HepG2 (cell line): ENCODE measurements around the gene KDM8. TPM values are rescaled to one million over a fixed set of nuclear protein-coding genes. Genes with fewer than 3 reads are reported as not detected.

Experiments used
- NFIB ChIP-seq: sonication (generic); formaldehyde crosslinking; IDR thresholded peaks from 2 replicates; pipeline ENCODE4 v1.9.0; 2021; ENCODE audit warnings: missing genetic modification reagents, mild to moderate bottlenecking, borderline replicate concordance
- PAWR ChIP-seq: sonication (generic); formaldehyde crosslinking; IDR thresholded peaks from 2 replicates; pipeline ENCODE4 v1.4.0; 2020; ENCODE audit warnings: missing genetic modification reagents, mild to moderate bottlenecking, borderline replicate concordance
- SALL1 ChIP-seq: sonication (generic); formaldehyde crosslinking; IDR thresholded peaks from 2 replicates; pipeline ENCODE4 v1.8.0; 2022; ENCODE audit warnings: mild to moderate bottlenecking, missing genetic modification reagents
- SAP130 ChIP-seq: IDR thresholded peaks from 2 replicates; pipeline ENCODE4 v1.6.1; 2016; ENCODE audit warnings: low read depth
- TFAP4 ChIP-seq: sonication (generic); IDR thresholded peaks from 2 replicates; pipeline ENCODE4 v1.6.1; 2016; ENCODE audit warnings: low read depth, borderline replicate concordance
- ZFP36 ChIP-seq: fragments of 150-350 bp; IDR thresholded peaks from 2 replicates; pipeline ENCODE4 v1.6.1; 2018; ENCODE audit warnings: borderline replicate concordance, low read length, low read depth; ENCODE audit not compliant: partially characterized antibody
- ZNF143 ChIP-seq: sonication (generic); formaldehyde crosslinking; IDR thresholded peaks from 2 replicates; pipeline ENCODE4 v1.4.0; 2020; ENCODE audit warnings: missing genetic modification reagents
- ZNF407 ChIP-seq: sonication (generic); formaldehyde crosslinking; IDR thresholded peaks from one replicate; pipeline ENCODE4 v1.5.1; 2020; ENCODE audit warnings: mild to moderate bottlenecking, missing genetic modification reagents; ENCODE audit errors: not compliant biosample characterization
- ZNF598 ChIP-seq: sonication (generic); formaldehyde crosslinking; IDR thresholded peaks from 2 replicates; pipeline ENCODE4 v1.5.1; 2020; ENCODE audit warnings: mild to moderate bottlenecking, missing genetic modification reagents, borderline replicate concordance
- ZNF720 ChIP-seq: sonication (generic); formaldehyde crosslinking; IDR thresholded peaks from 2 replicates; pipeline ENCODE4 v1.4.0; 2020; ENCODE audit warnings: missing genetic modification reagents
- ZNF737 ChIP-seq: sonication (generic); formaldehyde crosslinking; IDR thresholded peaks from 2 replicates; pipeline ENCODE4 v1.5.0; 2020; ENCODE audit warnings: missing genetic modification reagents, mild to moderate bottlenecking, borderline replicate concordance
- polyA plus RNA-seq, 8 experiments: library from polyadenylated mRNA; depleted of rRNA in 3 of 8; stranded (reverse) in 7 of 8; unstranded in 1 of 8; fragments of >200 nt; fragmentation: Illumina TruSeq in 4 of 8; extraction: Trizol in 4 of 8; gene quantifications; 2 replicates each; pipeline versions ENCODE4 v1.2.1 to v1.2.3, GENCODE V29; 2011 to 2016; ENCODE audit warnings: low read depth in 4 of 8, missing spikeins in 1 of 8, mixed read lengths in 1 of 8; ENCODE audit not compliant: insufficient read depth in 1 of 8
- total RNA-seq, 5 experiments: library from RNA; depleted of rRNA; stranded (reverse); fragments of >200 nt; fragmentation: Illumina TruSeq; extraction: Trizol; gene quantifications; 2 replicates each; pipeline ENCODE4 v1.2.3, GENCODE V29; 2016; ENCODE audit warnings: low read depth in 1 of 5
- TF ChIP-seq, protein P1 (sequence below): sonication (generic); formaldehyde crosslinking; IDR thresholded peaks from 2 replicates; pipeline ENCODE4 v1.4.0; 2020; ENCODE audit warnings: missing genetic modification reagents
- TF ChIP-seq, protein P2 (sequence below): sonication (generic); formaldehyde crosslinking; IDR thresholded peaks from 2 replicates; pipeline ENCODE4 v1.4.0; 2020; ENCODE audit warnings: missing genetic modification reagents, borderline replicate concordance

Gene KDM8
- total and polyA plus RNA-seq, 2 of the 13 experiments (the other 11 are each of a cell fraction or from before 2014, with no cell fraction given), result 3.3 to 8.6 TPM

- TF ChIP-seq, protein P1, sequence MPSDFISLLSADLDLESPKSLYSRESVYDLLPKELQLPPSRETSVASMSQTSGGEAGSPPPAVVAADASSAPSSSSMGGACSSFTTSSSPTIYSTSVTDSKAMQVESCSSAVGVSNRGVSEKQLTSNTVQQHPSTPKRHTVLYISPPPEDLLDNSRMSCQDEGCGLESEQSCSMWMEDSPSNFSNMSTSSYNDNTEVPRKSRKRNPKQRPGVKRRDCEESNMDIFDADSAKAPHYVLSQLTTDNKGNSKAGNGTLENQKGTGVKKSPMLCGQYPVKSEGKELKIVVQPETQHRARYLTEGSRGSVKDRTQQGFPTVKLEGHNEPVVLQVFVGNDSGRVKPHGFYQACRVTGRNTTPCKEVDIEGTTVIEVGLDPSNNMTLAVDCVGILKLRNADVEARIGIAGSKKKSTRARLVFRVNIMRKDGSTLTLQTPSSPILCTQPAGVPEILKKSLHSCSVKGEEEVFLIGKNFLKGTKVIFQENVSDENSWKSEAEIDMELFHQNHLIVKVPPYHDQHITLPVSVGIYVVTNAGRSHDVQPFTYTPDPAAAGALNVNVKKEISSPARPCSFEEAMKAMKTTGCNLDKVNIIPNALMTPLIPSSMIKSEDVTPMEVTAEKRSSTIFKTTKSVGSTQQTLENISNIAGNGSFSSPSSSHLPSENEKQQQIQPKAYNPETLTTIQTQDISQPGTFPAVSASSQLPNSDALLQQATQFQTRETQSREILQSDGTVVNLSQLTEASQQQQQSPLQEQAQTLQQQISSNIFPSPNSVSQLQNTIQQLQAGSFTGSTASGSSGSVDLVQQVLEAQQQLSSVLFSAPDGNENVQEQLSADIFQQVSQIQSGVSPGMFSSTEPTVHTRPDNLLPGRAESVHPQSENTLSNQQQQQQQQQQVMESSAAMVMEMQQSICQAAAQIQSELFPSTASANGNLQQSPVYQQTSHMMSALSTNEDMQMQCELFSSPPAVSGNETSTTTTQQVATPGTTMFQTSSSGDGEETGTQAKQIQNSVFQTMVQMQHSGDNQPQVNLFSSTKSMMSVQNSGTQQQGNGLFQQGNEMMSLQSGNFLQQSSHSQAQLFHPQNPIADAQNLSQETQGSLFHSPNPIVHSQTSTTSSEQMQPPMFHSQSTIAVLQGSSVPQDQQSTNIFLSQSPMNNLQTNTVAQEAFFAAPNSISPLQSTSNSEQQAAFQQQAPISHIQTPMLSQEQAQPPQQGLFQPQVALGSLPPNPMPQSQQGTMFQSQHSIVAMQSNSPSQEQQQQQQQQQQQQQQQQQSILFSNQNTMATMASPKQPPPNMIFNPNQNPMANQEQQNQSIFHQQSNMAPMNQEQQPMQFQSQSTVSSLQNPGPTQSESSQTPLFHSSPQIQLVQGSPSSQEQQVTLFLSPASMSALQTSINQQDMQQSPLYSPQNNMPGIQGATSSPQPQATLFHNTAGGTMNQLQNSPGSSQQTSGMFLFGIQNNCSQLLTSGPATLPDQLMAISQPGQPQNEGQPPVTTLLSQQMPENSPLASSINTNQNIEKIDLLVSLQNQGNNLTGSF, result no peak
- TF ChIP-seq ZNF407 (CRISPR knock-in tag) (no peak), PAWR (CRISPR knock-in tag) (no peak), SAP130 (CRISPR knock-in tag) (no peak), ZNF720 (CRISPR knock-in tag) (no peak), ZNF598 (CRISPR knock-in tag) (0 out of 2 replicates have a peak, but pooled peaks have one; percentile 78), ZNF143 (CRISPR knock-in tag) (no peak), ZFP36 (no peak), NFIB (CRISPR knock-in tag) (no peak), TFAP4 (peak; percentile 34; the same call in 1 of the 2 replicates), SALL1 (CRISPR knock-in tag) (peak; percentile 51; the same call in 1 of the 2 replicates), ZNF737 (CRISPR knock-in tag) (0 out of 2 replicates have a peak, but pooled peaks have one; percentile 73)
- TF ChIP-seq, protein P2, sequence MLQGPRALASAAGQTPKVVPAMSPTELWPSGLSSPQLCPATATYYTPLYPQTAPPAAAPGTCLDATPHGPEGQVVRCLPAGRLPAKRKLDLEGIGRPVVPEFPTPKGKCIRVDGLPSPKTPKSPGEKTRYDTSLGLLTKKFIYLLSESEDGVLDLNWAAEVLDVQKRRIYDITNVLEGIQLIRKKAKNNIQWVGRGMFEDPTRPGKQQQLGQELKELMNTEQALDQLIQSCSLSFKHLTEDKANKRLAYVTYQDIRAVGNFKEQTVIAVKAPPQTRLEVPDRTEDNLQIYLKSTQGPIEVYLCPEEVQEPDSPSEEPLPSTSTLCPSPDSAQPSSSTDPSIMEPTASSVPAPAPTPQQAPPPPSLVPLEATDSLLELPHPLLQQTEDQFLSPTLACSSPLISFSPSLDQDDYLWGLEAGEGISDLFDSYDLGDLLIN, result no peak
These were observed 13.9 kb upstream of the KDM8 start (continued) for GRCh38 chr16:27189335-27189972.
